ENCODE data around the gene EPHA4.

EPHA4 gene

GRCh38 chr2:221500501-221501209 is 71.4 kb downstream of the EPHA4 start:
- no peaks in the 10 kb centered on the region for H4K20me1 ChIP-seq (ENCODE audit: insufficient read depth, low read length)
- H3K9ac ChIP-seq (ENCODE audit: low read length), result no peak overlapping the region
- no peak overlapping the region for H3K4me3 ChIP-seq (ENCODE audit: low read length)
- H2AFZ ChIP-seq (ENCODE audit: low read length), result no peak overlapping the region
- H3K36me3 ChIP-seq (replicated peaks; ENCODE audit: insufficient read depth, low read length), result no peaks in the 10 kb centered on the region
- no peaks in the 10 kb centered on the region for H3K9me3 ChIP-seq (replicated peaks; ENCODE audit: insufficient read depth, low read length)
- no peaks in the 10 kb centered on the region for H3K4me1 ChIP-seq (ENCODE audit: low read length)
- no peaks in the 10 kb centered on the region for H3K9me2 ChIP-seq (replicated peaks; ENCODE audit: insufficient read depth, low read length)
- H3K4me2 ChIP-seq (ENCODE audit: low read depth, low read length), result no peak overlapping the region
- no peak for TF ChIP-seq CTCF (IDR thresholded peaks at IDR 0.05; ENCODE audit: low read length)
- TF ChIP-seq EZH2phosphoT487 (IDR thresholded peaks at IDR 0.05; ENCODE audit: low read length), result no peak
- no peak for TF ChIP-seq EZH2 (optimal IDR thresholded peaks at IDR 0.05; ENCODE audit: low read depth, low read length)
- no peak for DNase-seq
- no peaks in the 10 kb centered on the region for H3F3A ChIP-seq (ENCODE audit: insufficient read depth, low read length)
- no peaks in the 10 kb centered on the region for H3K79me2 ChIP-seq (ENCODE audit: low read length)
- no peak overlapping the region for H3K27ac ChIP-seq (ENCODE audit: low read length)
- no peaks in the 10 kb centered on the region for H3K27me3 ChIP-seq (replicated peaks; ENCODE audit: insufficient read depth, low read length)

GRCh38 chr2:221495731-221496130 is 76.4 kb downstream of the EPHA4 start:
- H3K79me2 ChIP-seq (ENCODE audit: low read length), result no peaks in the 10 kb centered on the region
- H3K9ac ChIP-seq (ENCODE audit: low read length), result no peak overlapping the region
- H3K9me2 ChIP-seq (replicated peaks; ENCODE audit: insufficient read depth, low read length), result no peaks in the 10 kb centered on the region
- H3K36me3 ChIP-seq (replicated peaks; ENCODE audit: insufficient read depth, low read length), result no peaks in the 10 kb centered on the region
- no peak overlapping the region for H2AFZ ChIP-seq (ENCODE audit: low read length)
- no peak overlapping the region for H3K4me2 ChIP-seq (ENCODE audit: low read depth, low read length)
- no peak overlapping the region for H3K4me3 ChIP-seq (ENCODE audit: low read length)
- TF ChIP-seq CTCF (IDR thresholded peaks at IDR 0.05; ENCODE audit: low read length) (no peak), EZH2phosphoT487 (IDR thresholded peaks at IDR 0.05; ENCODE audit: low read length) (no peak), EZH2 (optimal IDR thresholded peaks at IDR 0.05; ENCODE audit: low read depth, low read length) (no peak)
- H3K9me3 ChIP-seq (replicated peaks; ENCODE audit: insufficient read depth, low read length), result no peaks in the 10 kb centered on the region
- no peaks in the 10 kb centered on the region for H4K20me1 ChIP-seq (ENCODE audit: insufficient read depth, low read length)
- H3K27ac ChIP-seq (ENCODE audit: low read length), result no peak overlapping the region
- no peaks in the 10 kb centered on the region for H3K27me3 ChIP-seq (replicated peaks; ENCODE audit: insufficient read depth, low read length)
- DNase-seq, result no peak
- no peaks in the 10 kb centered on the region for H3K4me1 ChIP-seq (ENCODE audit: low read length)
- H3F3A ChIP-seq (ENCODE audit: insufficient read depth, low read length), result no peaks in the 10 kb centered on the region

GRCh38 chr2:221494556-221494955 is 77.5 kb downstream of the EPHA4 start:
- no peak for DNase-seq
- Histone ChIP-seq H3K4me2 (ENCODE audit: low read depth, low read length) (no peak overlapping the region), H3K27me3 (replicated peaks; ENCODE audit: insufficient read depth, low read length) (no peaks in the 10 kb centered on the region), H3K36me3 (replicated peaks; ENCODE audit: insufficient read depth, low read length) (no peaks in the 10 kb centered on the region), H3F3A (ENCODE audit: insufficient read depth, low read length) (no peaks in the 10 kb centered on the region), H3K9ac (ENCODE audit: low read length) (no peak overlapping the region), H3K79me2 (ENCODE audit: low read length) (no peaks in the 10 kb centered on the region), H3K4me1 (ENCODE audit: low read length) (no peaks in the 10 kb centered on the region), H3K27ac (ENCODE audit: low read length) (no peak overlapping the region), H3K9me3 (replicated peaks; ENCODE audit: insufficient read depth, low read length) (no peaks in the 10 kb centered on the region), H2AFZ (ENCODE audit: low read length) (no peak overlapping the region), H4K20me1 (ENCODE audit: insufficient read depth, low read length) (no peaks in the 10 kb centered on the region), H3K4me3 (ENCODE audit: low read length) (no peak overlapping the region), H3K9me2 (replicated peaks; ENCODE audit: insufficient read depth, low read length) (no peaks in the 10 kb centered on the region)
- TF ChIP-seq CTCF (IDR thresholded peaks at IDR 0.05; ENCODE audit: low read length) (no peak), EZH2phosphoT487 (IDR thresholded peaks at IDR 0.05; ENCODE audit: low read length) (no peak), EZH2 (optimal IDR thresholded peaks at IDR 0.05; ENCODE audit: low read depth, low read length) (no peak)
